ENCODE results near the gene KDM5C. TPM values are rescaled to one million over a fixed set of nuclear protein-coding genes. Genes with fewer than 3 reads are reported as not detected.

KDM5C gene
- total and polyA plus RNA-seq, 2 of the 8 experiments (the other 6 are each of a cell fraction or from before 2014, with no cell fraction given): 42.4 to 82.2 TPM

GRCh38 chrX:53223068-53223693, 1.8 kb downstream of the KDM5C start:
- H2BK5ac ChIP-seq (ENCODE audit: low read depth, low read length): no peak overlapping the region
- H3K23ac ChIP-seq (ENCODE audit: insufficient read length): no peak overlapping the region
- H2BK12ac ChIP-seq (ENCODE audit: low read depth, low read length): no peak overlapping the region
- WGBS, 2 experiments (ENCODE audit: extremely low coverage in 1 of 2, insufficient coverage in 1 of 2, insufficient read length in 1 of 2, insufficient replicate concordance in 2 of 2, low coverage in 1 of 2, low lambda C conversion rate in 2 of 2, missing lambda C conversion rate in 1 of 2): 88% methylated on average over 1 of the region's 2 CpGs; no CpG with 5 or more reads in 1 of the 2 experiments
- H2BK20ac ChIP-seq (ENCODE audit: low read length): no peak overlapping the region
- DNase-seq (ENCODE audit: low read depth in 1 of 2, low spot score in 2 of 2) (no peak), FAIRE-seq (no peak)
- no peaks in the 10 kb centered on the region; the same call in 1 of the 2 replicates for H3K23me2 ChIP-seq (ENCODE audit: low read depth, low read length)
- no peak overlapping the region for H2AK5ac ChIP-seq (ENCODE audit: low read depth, low read length)
- peaks cover 6 to 30% (median 16%) of the 10 kb centered on the region in 4 experiments; a peak in 6 of 8 replicates for H3K36me3 ChIP-seq (ENCODE audit: control insufficient read depth in 2 of 4, insufficient read depth in 4 of 4, low read length in 3 of 4)
- no peaks in the 10 kb centered on the region for H3K27me3 ChIP-seq (replicated peaks in 1 of 4; ENCODE audit: control insufficient read depth in 3 of 4, extremely low read depth in 1 of 4, insufficient read depth in 3 of 4, low read length in 3 of 4)
- no peak overlapping the region for H3K4ac ChIP-seq (replicated peaks; ENCODE audit: insufficient read length, low read depth, low read length)
- no peak overlapping the region for H4K8ac ChIP-seq (ENCODE audit: extremely low read depth, insufficient read depth, low read length)
- peak overlapping the region; percentile 73 to 89 for H3K4me2 ChIP-seq (ENCODE audit: insufficient read depth in 1 of 2, low read depth in 2 of 2, low read length in 2 of 2)
- peak in 1 of 2 experiments; percentile 19; a peak in 1 of 4 replicates for TF ChIP-seq RAD21 (IDR thresholded peaks at IDR 0.05 in 1 of 2, conservative IDR thresholded peaks at IDR 0.05 in 1 of 2; ENCODE audit: low read depth in 2 of 2, low read length in 2 of 2)
- TF ChIP-seq, protein P1, sequence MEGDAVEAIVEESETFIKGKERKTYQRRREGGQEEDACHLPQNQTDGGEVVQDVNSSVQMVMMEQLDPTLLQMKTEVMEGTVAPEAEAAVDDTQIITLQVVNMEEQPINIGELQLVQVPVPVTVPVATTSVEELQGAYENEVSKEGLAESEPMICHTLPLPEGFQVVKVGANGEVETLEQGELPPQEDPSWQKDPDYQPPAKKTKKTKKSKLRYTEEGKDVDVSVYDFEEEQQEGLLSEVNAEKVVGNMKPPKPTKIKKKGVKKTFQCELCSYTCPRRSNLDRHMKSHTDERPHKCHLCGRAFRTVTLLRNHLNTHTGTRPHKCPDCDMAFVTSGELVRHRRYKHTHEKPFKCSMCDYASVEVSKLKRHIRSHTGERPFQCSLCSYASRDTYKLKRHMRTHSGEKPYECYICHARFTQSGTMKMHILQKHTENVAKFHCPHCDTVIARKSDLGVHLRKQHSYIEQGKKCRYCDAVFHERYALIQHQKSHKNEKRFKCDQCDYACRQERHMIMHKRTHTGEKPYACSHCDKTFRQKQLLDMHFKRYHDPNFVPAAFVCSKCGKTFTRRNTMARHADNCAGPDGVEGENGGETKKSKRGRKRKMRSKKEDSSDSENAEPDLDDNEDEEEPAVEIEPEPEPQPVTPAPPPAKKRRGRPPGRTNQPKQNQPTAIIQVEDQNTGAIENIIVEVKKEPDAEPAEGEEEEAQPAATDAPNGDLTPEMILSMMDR (IDR thresholded peaks at IDR 0.05; ENCODE audit: control extremely low read depth in 1 of 3, insufficient read depth in 1 of 3, low read depth in 1 of 3, low read length in 3 of 3): peak in 1 of 3 experiments; percentile 22; a peak in 1 of 4 replicates
- no peak for TF ChIP-seq KDM4A (IDR thresholded peaks at IDR 0.05; ENCODE audit: low read depth, low read length, severe bottlenecking)
- TF ChIP-seq, protein P2, sequence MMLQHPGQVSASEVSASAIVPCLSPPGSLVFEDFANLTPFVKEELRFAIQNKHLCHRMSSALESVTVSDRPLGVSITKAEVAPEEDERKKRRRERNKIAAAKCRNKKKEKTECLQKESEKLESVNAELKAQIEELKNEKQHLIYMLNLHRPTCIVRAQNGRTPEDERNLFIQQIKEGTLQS (IDR thresholded peaks at IDR 0.05; ENCODE audit: insufficient read depth, low read depth, low read length): no peak
- TF ChIP-seq TEAD4 (IDR thresholded peaks at IDR 0.05; ENCODE audit: low read depth, low read length): no peak
- TF ChIP-seq BCL11A (IDR thresholded peaks at IDR 0.05; ENCODE audit: low read depth in 2 of 2, low read length in 2 of 2): no peak
- peaks cover 25 to 43% of the 10 kb centered on the region in 2 experiments for H3K79me2 ChIP-seq (ENCODE audit: control insufficient read depth in 1 of 2, insufficient read depth in 2 of 2, low read length in 2 of 2)
- POLR2A ChIA-PET (ENCODE audit: partially characterized antibody): interaction anchor here (1.0 to 1.3 kb wide), 2 partner anchors 30 to 32 kb away, joined by 3 to 4 read pairs; no protein-coding TSS in a partner anchor
- peaks cover 5 to 14% of the 10 kb centered on the region in 2 experiments for H4K20me1 ChIP-seq (replicated peaks in 1 of 2; ENCODE audit: control insufficient read depth in 1 of 2, insufficient read depth in 2 of 2, low read length in 2 of 2)
- no peak overlapping the region; the same call in 1 of the 2 replicates for H3K27ac ChIP-seq (ENCODE audit: low read depth, low read length)
- CTCF ChIA-PET (ENCODE audit: partially characterized antibody): interaction anchor here (1.0 to 1.7 kb wide), 4 partner anchors 11 to 222 kb away, joined by 3 to 4 read pairs (median 3); no protein-coding TSS in a partner anchor
- H3K9me3 ChIP-seq (ENCODE audit: insufficient read depth in 2 of 2, low read depth in 1 of 2, low read length in 1 of 2): no peaks in the 10 kb centered on the region
- no peak overlapping the region for H4K5ac ChIP-seq (ENCODE audit: insufficient read length, low read depth, low read length)
- no peak overlapping the region for H3K56ac ChIP-seq (replicated peaks; ENCODE audit: insufficient read length, low read depth, low read length)
- no peak overlapping the region for H2BK120ac ChIP-seq (replicated peaks; ENCODE audit: low read depth, low read length)
- H4K91ac ChIP-seq (replicated peaks; ENCODE audit: insufficient read length, low read length): no peak overlapping the region
- H2AFZ ChIP-seq (ENCODE audit: low read length): no peak overlapping the region
- H3K79me1 ChIP-seq (ENCODE audit: low read depth, low read length): no peaks in the 10 kb centered on the region; the same call in none of the 2 replicates
- peaks cover 0 to 3% (median 1%) of the 10 kb centered on the region in 4 experiments; a peak in 4 of 7 replicates for H3K4me1 ChIP-seq (replicated peaks in 1 of 4; ENCODE audit: control insufficient read depth in 3 of 4, insufficient read depth in 4 of 4, low read length in 3 of 4)
- H3K9ac ChIP-seq (replicated peaks in 1 of 4; ENCODE audit: extremely low read depth in 1 of 4, low read depth in 3 of 4, low read length in 3 of 4): no peak overlapping the region; a peak in 1 of 7 replicates
- no peak overlapping the region for H3K18ac ChIP-seq (ENCODE audit: extremely low read depth, low read length)
- H3K4me3 ChIP-seq (ENCODE audit: extremely low read depth in 1 of 4, insufficient read depth in 2 of 4, low read depth in 3 of 4, low read length in 4 of 4): peak overlapping the region; percentile 81 to 100 (median 90); a peak in 7 of 8 replicates
- H3K14ac ChIP-seq (ENCODE audit: insufficient read length): no peak overlapping the region
- H2BK15ac ChIP-seq (ENCODE audit: low read length): no peak overlapping the region

Data from H1 (cell line).